CD4-positive, alpha-beta T cell treated with Interleukin-6 at 100 ng/mL for 8 hours (primary cell): ENCODE data around the gene PRR35.
A peak's percentile ranks its signal among the peaks of the same experiment; 100 is the strongest.

ENCODE experiments used
- DNase-seq: peaks from one replicate; pipeline ENCODE4 v3.0.0-alpha.2; 2020; ENCODE audit warnings: mixed read lengths, low spot score

The PRR35 gene

DNA sequence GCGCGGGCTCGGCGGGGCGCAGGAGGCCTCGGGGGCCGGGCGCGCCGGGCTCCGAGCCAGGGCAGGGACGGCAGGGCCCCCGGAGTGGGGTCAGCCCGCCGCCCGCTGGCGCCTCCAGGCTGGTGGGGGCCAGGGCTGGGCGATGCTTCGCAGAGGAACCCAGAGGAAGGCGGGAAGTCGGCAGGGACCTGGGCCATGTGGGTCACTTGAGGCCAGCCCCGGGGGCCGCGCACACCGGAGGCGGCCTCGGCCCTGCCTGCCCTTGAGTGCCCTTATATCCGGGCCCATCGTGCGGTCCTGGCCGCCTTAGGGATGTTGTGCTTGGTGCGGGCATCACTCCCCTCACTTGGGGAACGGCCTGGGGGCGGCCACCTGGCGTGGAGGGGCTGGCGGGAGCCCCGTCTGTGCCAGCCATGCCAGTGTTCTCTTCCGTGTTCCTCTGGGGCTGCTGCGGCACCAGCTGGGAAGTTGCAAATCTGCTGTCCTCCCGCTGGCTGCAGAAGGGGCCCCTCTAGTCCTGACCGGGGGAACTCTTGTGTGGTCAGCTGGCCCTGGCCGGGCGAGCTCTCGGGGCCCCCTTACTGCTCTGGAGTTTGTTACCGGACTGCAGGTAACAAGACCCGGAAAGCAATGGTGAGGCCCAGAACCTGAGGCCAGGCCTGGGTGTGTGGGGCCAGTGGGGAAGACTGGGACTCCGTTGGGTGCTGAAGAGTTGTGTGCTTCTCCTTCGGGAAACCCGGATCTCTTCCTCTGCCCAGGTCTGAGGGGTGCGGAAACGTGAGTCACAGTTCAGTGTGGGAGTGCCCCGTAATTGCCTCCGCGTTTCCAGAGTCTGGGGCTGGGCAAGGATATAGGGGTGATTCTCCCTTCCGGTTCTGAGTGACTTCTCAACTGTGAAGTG is 31.8 kb upstream of the PRR35 start:
- DNase-seq = peak; percentile 12

- peak; percentile 17 for DNase-seq
Measured at GRCh38 chr16:529012-529575, 31.1 kb upstream of the PRR35 start.

DNA sequence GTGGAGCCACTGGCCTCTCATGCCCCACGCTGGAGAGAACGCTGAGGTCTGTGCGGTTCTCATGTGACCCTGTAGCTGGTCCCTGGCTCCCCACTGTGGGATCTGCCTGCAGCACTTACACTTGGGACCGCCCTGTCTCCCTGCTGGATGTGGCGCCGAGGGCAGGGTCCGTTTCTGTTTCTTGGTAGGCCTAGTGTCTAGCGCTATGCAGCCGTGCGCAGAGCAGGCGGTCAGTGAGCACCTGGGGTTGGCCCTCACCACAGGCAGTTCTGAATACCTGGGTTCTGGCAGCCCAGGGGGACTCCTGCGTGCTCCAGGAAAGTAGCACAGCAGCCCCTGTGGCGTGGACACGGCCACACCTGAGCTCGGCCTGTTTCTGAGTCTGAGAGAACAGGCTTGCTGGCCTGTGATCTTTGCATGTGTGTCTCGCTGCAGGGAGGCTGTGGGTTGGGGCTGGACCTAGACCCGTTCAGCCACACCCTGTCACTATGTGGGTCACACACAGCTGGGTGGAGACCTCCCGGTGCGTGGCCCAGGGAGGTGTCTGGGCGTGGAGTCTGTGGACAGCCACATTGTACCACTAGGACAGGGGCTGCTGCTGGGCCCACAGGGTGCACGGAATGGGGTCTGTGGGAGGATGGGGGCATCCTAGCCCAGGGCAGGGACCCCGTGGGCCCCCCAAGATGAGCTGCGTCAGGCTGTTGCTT is 29.9 kb upstream of the PRR35 start:
- no peak for DNase-seq

- no peak for DNase-seq
Measured at GRCh38 chr16:531494-532125, 28.6 kb upstream of the PRR35 start.

- DNase-seq = no peak
Measured at GRCh38 chr16:533391-534123, 26.6 kb upstream of the PRR35 start.

- no peak for DNase-seq
Measured at GRCh38 chr16:534135-534534, 26.1 kb upstream of the PRR35 start.

- no peak for DNase-seq
Measured at GRCh38 chr16:534856-535445, 25.2 kb upstream of the PRR35 start.

GRCh38 chr16:535446-536405 is 24.5 kb upstream of the PRR35 start:
- DNase-seq = no peak

GRCh38 chr16:536746-537145 is 23.4 kb upstream of the PRR35 start:
- no peak for DNase-seq

GRCh38 chr16:537415-538335 is 22.5 kb upstream of the PRR35 start:
- DNase-seq = no peak

- no peak for DNase-seq
Measured at GRCh38 chr16:539901-540530, 20.2 kb upstream of the PRR35 start.

- no peak for DNase-seq
Measured at GRCh38 chr16:540645-541340, 19.4 kb upstream of the PRR35 start.

DNA sequence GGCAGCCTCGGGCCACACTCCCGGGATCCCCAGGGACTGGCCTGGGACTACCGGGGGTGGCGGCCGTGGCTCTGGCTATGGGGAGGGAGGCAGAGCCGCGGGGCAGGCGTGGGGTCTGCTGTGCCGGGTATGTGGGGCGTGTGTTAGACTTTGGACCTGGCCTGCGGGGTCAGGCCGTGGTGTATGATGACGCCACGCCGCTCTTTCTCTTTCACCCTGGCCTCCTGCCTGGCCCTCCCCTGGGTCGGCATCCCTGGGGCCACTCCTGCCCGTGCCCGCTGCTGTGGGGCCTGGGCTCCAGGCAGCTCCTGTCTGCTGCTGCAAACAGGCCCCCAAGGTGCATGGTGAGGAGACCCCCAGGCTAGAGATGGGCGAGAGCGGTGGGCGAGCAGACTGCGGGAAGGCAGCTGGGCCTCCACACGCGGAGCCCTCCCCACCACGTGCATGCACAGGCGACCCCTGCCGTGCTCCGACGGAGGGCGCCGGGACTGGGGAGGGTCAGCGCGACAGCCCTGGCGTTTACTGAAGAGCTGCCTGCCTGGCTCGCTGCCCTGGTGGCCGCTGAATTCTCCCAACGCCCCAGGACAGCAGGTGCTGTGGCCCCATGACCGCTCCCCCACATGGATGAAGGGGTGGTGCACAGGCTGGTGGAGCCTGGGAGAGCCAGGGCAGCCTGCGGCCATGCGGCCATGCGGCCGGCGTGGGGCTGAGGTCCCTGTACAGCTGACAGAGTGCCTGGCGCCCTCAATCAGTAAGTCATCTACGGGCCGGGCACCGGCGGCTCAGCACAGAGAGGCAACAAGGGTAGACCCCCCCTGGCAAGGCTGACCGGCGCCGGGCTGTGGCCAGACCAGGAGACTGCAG is 16.7 kb upstream of the PRR35 start:
- DNase-seq = no peak

DNA sequence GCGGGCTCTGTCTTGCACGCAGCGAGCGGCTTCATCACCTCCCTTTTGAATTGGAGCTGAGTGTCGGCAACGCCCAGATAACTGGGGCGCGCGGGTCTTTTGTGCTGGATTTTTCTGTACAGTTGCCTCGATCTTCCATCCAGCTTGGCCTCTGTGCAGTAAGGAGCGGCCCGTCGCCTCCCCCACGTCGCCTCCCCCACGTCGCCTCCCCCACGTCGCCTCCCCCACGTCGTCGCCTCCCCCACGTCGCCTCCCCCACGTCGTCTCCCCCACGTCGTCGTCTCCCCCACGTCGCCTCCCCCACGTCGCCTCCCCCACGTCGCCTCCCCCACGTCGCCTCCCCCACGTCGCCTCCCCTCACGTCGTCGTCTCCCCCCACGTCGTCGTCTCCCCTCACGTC is 15.7 kb upstream of the PRR35 start:
- DNase-seq = no peak

GRCh38 chr16:546909-547770 is 13.1 kb upstream of the PRR35 start:
- peak; percentile 37 for DNase-seq

- DNase-seq = no peak
Measured at GRCh38 chr16:548586-548985, 11.6 kb upstream of the PRR35 start.
